ENCODE data around the gene L3MBTL3. TPM values are rescaled to one million over a fixed set of nuclear protein-coding genes. Genes with fewer than 3 reads are reported as not detected.

Gene L3MBTL3
- polyA plus RNA-seq, 1 experiment: 6.8 TPM

GRCh38 chr6:130183271-130184222 lies 165.2 kb downstream of the L3MBTL3 start:
- ChIA-PET CTCF (interaction anchor here (1.2 kb wide), 1 partner anchor 15 kb away, joined by 3 read pairs; no protein-coding TSS in a partner anchor), POLR2A (no interaction called here)
- no peak for TF ChIP-seq CTCF (IDR thresholded peaks at IDR 0.05; ENCODE audit: insufficient read depth, low read depth, low read length)
- no peak overlapping the region for H3K4me3 ChIP-seq (ENCODE audit: low read depth, low read length)
- DNase-seq (ENCODE audit: low read depth): no peak
- H3K27me3 ChIP-seq (ENCODE audit: control insufficient read depth, insufficient read depth, low read length): no peaks in the 10 kb centered on the region
- no peaks in the 10 kb centered on the region for H3K36me3 ChIP-seq (ENCODE audit: control insufficient read depth, insufficient read depth, low read length)

GRCh38 chr6:130185658-130186057 lies 167.3 kb downstream of the L3MBTL3 start:
- no peak overlapping the region for H3K4me3 ChIP-seq (ENCODE audit: low read depth, low read length)
- no peaks in the 10 kb centered on the region for H3K27me3 ChIP-seq (ENCODE audit: control insufficient read depth, insufficient read depth, low read length)
- no peak for DNase-seq (ENCODE audit: low read depth)
- no peaks in the 10 kb centered on the region for H3K36me3 ChIP-seq (ENCODE audit: control insufficient read depth, insufficient read depth, low read length)
- POLR2A ChIA-PET: no interaction called here
- TF ChIP-seq CTCF (IDR thresholded peaks at IDR 0.05; ENCODE audit: insufficient read depth, low read depth, low read length): no peak
- CTCF ChIA-PET: interaction anchor here (1.0 kb wide), 1 partner anchor 22 kb away, joined by 3 read pairs; no protein-coding TSS in a partner anchor

- ChIA-PET CTCF (interaction anchor here (1.0 kb wide), 1 partner anchor 17 kb away, joined by 5 read pairs; no protein-coding TSS in a partner anchor), POLR2A (no interaction called here)
- H3K36me3 ChIP-seq (ENCODE audit: control insufficient read depth, insufficient read depth, low read length): no peaks in the 10 kb centered on the region
- TF ChIP-seq CTCF (IDR thresholded peaks at IDR 0.05; ENCODE audit: insufficient read depth, low read depth, low read length): no peak
- no peak for DNase-seq (ENCODE audit: low read depth)
- no peak overlapping the region for H3K4me3 ChIP-seq (ENCODE audit: low read depth, low read length)
- no peaks in the 10 kb centered on the region for H3K27me3 ChIP-seq (ENCODE audit: control insufficient read depth, insufficient read depth, low read length)
Observed at GRCh38 chr6:130187335-130188206, 169.2 kb downstream of the L3MBTL3 start.

- no peaks in the 10 kb centered on the region for H3K36me3 ChIP-seq (ENCODE audit: control insufficient read depth, insufficient read depth, low read length)
- CTCF ChIA-PET: interaction anchor here (1.0 kb wide), 1 partner anchor 17 kb away, joined by 5 read pairs; no protein-coding TSS in a partner anchor
- no peak overlapping the region for H3K4me3 ChIP-seq (ENCODE audit: low read depth, low read length)
- no peak for TF ChIP-seq CTCF (IDR thresholded peaks at IDR 0.05; ENCODE audit: insufficient read depth, low read depth, low read length)
- DNase-seq (ENCODE audit: low read depth): no peak
- POLR2A ChIA-PET: no interaction called here
- no peaks in the 10 kb centered on the region for H3K27me3 ChIP-seq (ENCODE audit: control insufficient read depth, insufficient read depth, low read length)
Observed at GRCh38 chr6:130188207-130188899, 170.0 kb downstream of the L3MBTL3 start.

All from BJ (cell line).